ENCODE measurements around the gene HPS5. TPM values are rescaled to one million over a fixed set of nuclear protein-coding genes. Genes with fewer than 3 reads are reported as not detected.

The HPS5 gene, protein sequence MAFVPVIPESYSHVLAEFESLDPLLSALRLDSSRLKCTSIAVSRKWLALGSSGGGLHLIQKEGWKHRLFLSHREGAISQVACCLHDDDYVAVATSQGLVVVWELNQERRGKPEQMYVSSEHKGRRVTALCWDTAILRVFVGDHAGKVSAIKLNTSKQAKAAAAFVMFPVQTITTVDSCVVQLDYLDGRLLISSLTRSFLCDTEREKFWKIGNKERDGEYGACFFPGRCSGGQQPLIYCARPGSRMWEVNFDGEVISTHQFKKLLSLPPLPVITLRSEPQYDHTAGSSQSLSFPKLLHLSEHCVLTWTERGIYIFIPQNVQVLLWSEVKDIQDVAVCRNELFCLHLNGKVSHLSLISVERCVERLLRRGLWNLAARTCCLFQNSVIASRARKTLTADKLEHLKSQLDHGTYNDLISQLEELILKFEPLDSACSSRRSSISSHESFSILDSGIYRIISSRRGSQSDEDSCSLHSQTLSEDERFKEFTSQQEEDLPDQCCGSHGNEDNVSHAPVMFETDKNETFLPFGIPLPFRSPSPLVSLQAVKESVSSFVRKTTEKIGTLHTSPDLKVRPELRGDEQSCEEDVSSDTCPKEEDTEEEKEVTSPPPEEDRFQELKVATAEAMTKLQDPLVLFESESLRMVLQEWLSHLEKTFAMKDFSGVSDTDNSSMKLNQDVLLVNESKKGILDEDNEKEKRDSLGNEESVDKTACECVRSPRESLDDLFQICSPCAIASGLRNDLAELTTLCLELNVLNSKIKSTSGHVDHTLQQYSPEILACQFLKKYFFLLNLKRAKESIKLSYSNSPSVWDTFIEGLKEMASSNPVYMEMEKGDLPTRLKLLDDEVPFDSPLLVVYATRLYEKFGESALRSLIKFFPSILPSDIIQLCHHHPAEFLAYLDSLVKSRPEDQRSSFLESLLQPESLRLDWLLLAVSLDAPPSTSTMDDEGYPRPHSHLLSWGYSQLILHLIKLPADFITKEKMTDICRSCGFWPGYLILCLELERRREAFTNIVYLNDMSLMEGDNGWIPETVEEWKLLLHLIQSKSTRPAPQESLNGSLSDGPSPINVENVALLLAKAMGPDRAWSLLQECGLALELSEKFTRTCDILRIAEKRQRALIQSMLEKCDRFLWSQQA
- 39.0 and 39.7 TPM in 2 replicates for total RNA-seq

DNA sequence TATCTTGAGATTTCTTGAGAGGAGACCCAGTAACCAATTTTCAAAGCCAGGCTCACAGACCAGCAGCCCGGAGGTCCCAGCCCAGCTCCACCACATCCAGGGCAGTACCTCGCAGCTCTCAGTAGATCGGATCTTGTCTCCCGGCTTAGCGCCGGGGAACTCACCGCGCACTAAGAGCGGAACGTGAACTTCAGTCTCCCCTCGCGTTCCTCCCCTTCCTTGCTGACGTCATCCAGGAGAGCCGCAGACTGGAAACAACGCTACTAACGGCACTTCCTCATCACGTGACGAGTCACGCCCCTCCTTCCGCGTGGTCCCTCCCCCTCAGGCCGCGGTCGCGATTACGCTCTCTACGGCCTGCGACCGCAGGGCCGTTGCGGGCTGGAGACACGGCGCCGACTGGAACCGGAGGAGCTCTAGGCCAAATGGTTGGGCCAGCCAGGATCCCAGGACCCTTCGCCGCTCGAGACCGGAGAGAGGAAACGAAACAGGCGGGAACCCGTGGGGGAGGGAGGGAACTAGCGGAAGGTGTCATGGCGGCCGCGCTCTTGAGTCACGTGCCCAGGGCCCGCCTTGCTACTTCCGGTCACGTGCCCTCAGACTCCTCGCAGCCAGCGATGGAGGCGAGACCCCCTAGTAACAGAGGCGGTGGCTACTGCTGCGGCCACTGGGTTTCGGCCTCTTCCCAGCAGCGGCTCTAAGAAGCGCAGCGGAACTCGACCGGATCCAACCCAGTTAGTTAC is at the start of gene HPS5, which contains the start of gene GTF2H1:
Gene HPS5 (minus strand): TSS at position 172 of the 743 bp plus-strand sequence. CDS start 4,282 bp downstream, outside the sequence.
Gene GTF2H1 (plus strand): TSS at position 599 of the 743 bp plus-strand sequence. CDS start 10,508 bp downstream, outside the sequence.

DNA sequence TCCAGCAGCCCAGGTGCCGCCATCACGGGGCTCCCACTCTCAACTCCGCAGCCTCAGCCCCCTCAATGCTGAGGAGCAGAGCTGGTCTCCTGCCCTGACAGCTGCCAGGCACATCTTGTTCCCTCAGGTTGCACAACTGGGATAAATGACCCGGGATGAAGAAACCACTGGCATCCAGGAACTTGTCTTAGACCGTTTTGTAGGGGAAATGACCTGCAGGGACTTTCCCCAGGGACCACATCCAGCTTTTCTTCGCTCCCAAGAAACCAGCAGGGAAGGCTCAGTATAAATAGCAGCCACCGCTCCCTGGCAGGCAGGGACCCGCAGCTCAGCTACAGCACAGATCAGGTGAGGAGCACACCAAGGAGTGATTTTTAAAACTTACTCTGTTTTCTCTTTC is 56.0 kb downstream of the HPS5 start, which contains the start of gene SAA1:
Gene SAA1 (plus strand): TSS at position 316 of the 400 bp plus-strand sequence. CDS start 624 bp downstream, outside the sequence.

DNA sequence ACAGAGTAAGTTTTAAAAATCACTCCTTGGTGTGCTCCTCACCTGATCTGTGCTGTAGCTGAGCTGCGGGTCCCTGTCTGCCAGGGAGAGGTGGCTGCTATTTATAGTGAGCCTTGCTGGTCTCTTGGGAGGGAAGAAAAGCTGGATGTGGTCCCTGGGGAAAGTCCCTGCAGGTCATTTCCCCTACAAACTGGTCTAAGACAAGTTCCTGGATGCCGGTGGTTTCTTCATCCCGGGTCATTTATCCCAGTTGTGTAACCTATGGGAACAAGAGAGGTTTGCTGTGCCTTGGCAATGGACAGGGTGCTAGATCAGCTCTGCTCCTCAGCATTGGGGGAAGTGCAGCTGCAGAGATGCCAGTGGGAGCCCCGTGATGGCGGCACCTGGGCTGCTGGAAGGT is 73.4 kb downstream of the HPS5 start, which contains the start of gene SAA2:
Gene SAA2 (minus strand): TSS at position 108 of the 400 bp plus-strand sequence. CDS start 657 bp downstream, outside the sequence.

DNA sequence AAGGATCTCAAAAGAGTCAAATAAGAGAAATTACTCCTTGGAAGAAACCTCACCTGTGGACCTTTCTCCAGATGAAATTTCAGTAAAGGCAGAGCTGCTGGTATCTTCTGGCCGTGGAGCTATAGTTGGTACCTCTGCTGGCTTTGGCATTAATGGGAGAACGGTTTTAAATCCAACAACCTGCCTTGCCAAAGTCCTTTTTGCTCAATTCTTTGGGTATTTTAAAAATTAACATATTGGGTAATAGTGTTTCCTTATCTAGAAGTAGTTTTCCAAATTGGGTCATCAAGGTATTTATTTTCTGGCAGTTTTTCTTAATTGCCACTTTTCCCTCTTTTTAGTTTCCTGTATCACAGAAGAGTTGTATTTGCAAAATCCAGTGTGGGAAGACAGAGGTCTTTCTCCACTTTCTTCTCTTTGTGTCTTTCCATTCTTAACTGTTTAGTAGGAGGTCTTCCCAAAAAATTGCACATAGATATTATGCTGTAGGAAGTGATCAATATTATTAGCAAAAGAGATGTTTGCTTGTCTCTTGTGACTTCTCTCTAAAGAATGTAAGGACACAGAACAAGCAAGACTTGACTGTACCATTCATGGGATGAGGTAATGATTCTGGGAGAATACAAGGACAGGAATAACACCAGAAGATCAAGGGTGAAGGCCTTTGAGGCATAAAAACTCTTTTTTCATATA is 85.1 kb downstream of the HPS5 start, which contains the start of gene SAA4:
Gene SAA4 (minus strand): TSS at position 139 of the 693 bp plus-strand sequence. CDS start 876 bp downstream, outside the sequence.

Other genes with a start within 250 kb of the HPS5 start
- 10.8 and 21.8 TPM in 2 replicates for gene SAAL1, start 216.1 kb downstream of the HPS5 start, total RNA-seq
- gene MRGPRX3, start 189.6 kb downstream of the HPS5 start, total RNA-seq, result not detected in 2 replicates
- gene MRGPRX4, start 149.3 kb downstream of the HPS5 start, total RNA-seq, result not detected in 2 replicates
- not detected in 2 replicates for gene SAA4, start 85.3 kb downstream of the HPS5 start, total RNA-seq
- gene SAA2, start 73.5 kb downstream of the HPS5 start, total RNA-seq, result not detected in 2 replicates
- gene SAA1, start 55.9 kb downstream of the HPS5 start, total RNA-seq, result not detected in 2 replicates
- 91.8 and 95.4 TPM in 2 replicates for gene GTF2H1, start 427 bp upstream of the HPS5 start, total RNA-seq
- gene LDHA, start 72.4 kb upstream of the HPS5 start, total RNA-seq, result 484 and 1,145 TPM in 2 replicates
- gene LDHC, start 90.2 kb upstream of the HPS5 start, total RNA-seq, result 0.50 TPM in 1 of 2 replicates, not detected in the other
- gene LDHAL6A, start 133.7 kb upstream of the HPS5 start, total RNA-seq, result not detected in 2 replicates
- 58.9 and 69.4 TPM in 2 replicates for gene TSG101, start 204.8 kb upstream of the HPS5 start, total RNA-seq